Fibroblast of lung (primary cell): ENCODE results near the gene TIMM13.

ENCODE experiments used
- CTCF ChIP-seq, 2 donors: IDR thresholded peaks in 1 of 2; conservative IDR thresholded peaks in 1 of 2; 1 replicate in 1 of 2; 2 replicates in 1 of 2; pipeline ENCODE4 v1.5.1; 2011 to 2012; ENCODE audit warnings: low read length in 2 of 2, control low read depth in 1 of 2, inconsistent platforms in 1 of 2, low read depth in 1 of 2, mild to moderate bottlenecking in 1 of 2
- EZH2 ChIP-seq: IDR thresholded peaks from 2 replicates; pipeline ENCODE4 v1.5.1; 2012; ENCODE audit warnings: low read length, control low read depth, mild to moderate bottlenecking; ENCODE audit errors: missing control alignments

GRCh38 chr19:2382530-2383222, 44.7 kb downstream of the TIMM13 start:
- TF ChIP-seq CTCF (conservative IDR thresholded peaks at IDR 0.05 in 1 of 2, IDR thresholded peaks at IDR 0.05 in 1 of 2; ENCODE audit: low read depth in 1 of 2, low read length in 2 of 2) (no peak), EZH2 (no peak)
